HEK293T (cell line): ENCODE results near the gene UQCR10.

Experiments
- CTCF ChIA-PET: fragments of 350-600 bp; formaldehyde crosslinking; extraction: SDS; loops from one replicate; lab custom pipeline; 2021; ENCODE audit warnings: antibody characterized with exemption, inconsistent platforms; lab: Yijun Ruan, JAX
- POLR2A ChIA-PET: fragments of 350-600 bp; formaldehyde crosslinking; extraction: SDS; loops from one replicate; lab custom pipeline; 2020; ENCODE audit warnings: antibody characterized with exemption, inconsistent platforms; lab: Yijun Ruan, JAX
- DNase-seq: peaks from one replicate; pipeline ENCODE4 v3.0.0; 2012; ENCODE audit warnings: mixed read lengths; ENCODE audit errors: extremely low spot score
- ARNT ChIP-seq: fragments of 450-650 bp; IDR thresholded peaks from 2 replicates; pipeline ENCODE4 v1.6.1; 2017; ENCODE audit warnings: mild to moderate bottlenecking
- BHLHE40 ChIP-seq: fragments of 450-650 bp; IDR thresholded peaks from 2 replicates; pipeline ENCODE4 v1.6.1; 2016; ENCODE audit warnings: mild to moderate bottlenecking, moderate library complexity, borderline replicate concordance
- CTBP1 ChIP-seq: fragments of 450-650 bp; IDR thresholded peaks from 2 replicates; pipeline ENCODE4 v1.6.1; 2016; ENCODE audit warnings: borderline replicate concordance
- ELF4 ChIP-seq: fragments of 450-650 bp; IDR thresholded peaks from 2 replicates; pipeline ENCODE4 v1.6.1; 2017; ENCODE audit warnings: antibody characterized with exemption
- FOXA1 ChIP-seq: fragments of 450-650 bp; IDR thresholded peaks from 2 replicates; pipeline ENCODE4 v1.6.1; 2016; ENCODE audit warnings: mild to moderate bottlenecking
- FOXK2 ChIP-seq: fragments of 450-650 bp; IDR thresholded peaks from 2 replicates; pipeline ENCODE4 v1.6.1; 2016; ENCODE audit warnings: mild to moderate bottlenecking
- FOXM1 ChIP-seq: fragments of 450-650 bp; IDR thresholded peaks from 2 replicates; pipeline ENCODE4 v1.6.1; 2017; ENCODE audit warnings: mild to moderate bottlenecking, borderline replicate concordance
- HDGF ChIP-seq: fragments of 450-650 bp; IDR thresholded peaks from 2 replicates; pipeline ENCODE4 v1.6.1; 2017; ENCODE audit warnings: antibody characterized with exemption, borderline replicate concordance
- L3MBTL2 ChIP-seq: fragments of 450-650 bp; conservative IDR thresholded peaks from 2 replicates; pipeline ENCODE4 v1.6.1; 2016; ENCODE audit warnings: mild to moderate bottlenecking
- LEF1 ChIP-seq: fragments of 450-650 bp; IDR thresholded peaks from 2 replicates; pipeline ENCODE4 v1.6.1; 2017; ENCODE audit warnings: mild to moderate bottlenecking, borderline replicate concordance
- NFRKB ChIP-seq: fragments of 450-650 bp; IDR thresholded peaks from 2 replicates; pipeline ENCODE4 v1.6.1; 2016; ENCODE audit warnings: mild to moderate bottlenecking, moderate library complexity
- PKNOX1 ChIP-seq: fragments of 450-650 bp; IDR thresholded peaks from 2 replicates; pipeline ENCODE4 v1.6.1; 2016
- SP1 ChIP-seq: fragments of 450-650 bp; IDR thresholded peaks from 2 replicates; pipeline ENCODE4 v1.6.1; 2017
- SUZ12 ChIP-seq: fragments of 450-650 bp; IDR thresholded peaks from 2 replicates; pipeline ENCODE4 v1.6.1; 2016; ENCODE audit warnings: mild to moderate bottlenecking
- TARDBP ChIP-seq: fragments of 450-650 bp; IDR thresholded peaks from 2 replicates; pipeline ENCODE4 v1.6.1; 2016
- ZNF384 ChIP-seq: fragments of 450-650 bp; IDR thresholded peaks from 2 replicates; pipeline ENCODE4 v1.6.1; 2016

The UQCR10 gene

GRCh38 chr22:29720811-29721323 lies 46.3 kb upstream of the UQCR10 start:
- no peak for DNase-seq

GRCh38 chr22:29722151-29722550 lies 45.0 kb upstream of the UQCR10 start:
- no peak for DNase-seq
- ChIA-PET POLR2A (interaction anchor here (1.3 kb wide), 1 partner anchor 45 kb away, joined by 3 read pairs; the partner anchor contains the start of genes UQCR10 and ZMAT5), CTCF (interaction anchor here (0.6 kb wide), 1 partner anchor 96 kb away, joined by 4 read pairs; no protein-coding TSS in a partner anchor)
- no peak for TF ChIP-seq ELF4
- no peak for TF ChIP-seq BHLHE40
- TF ChIP-seq PKNOX1, result no peak
- TF ChIP-seq NFRKB, result no peak
- no peak for TF ChIP-seq CTBP1
- no peak for TF ChIP-seq LEF1
- TF ChIP-seq FOXA1, result no peak
- TF ChIP-seq ARNT, result no peak
- TF ChIP-seq HDGF, result no peak
- no peak for TF ChIP-seq SUZ12
- TF ChIP-seq TARDBP, result no peak
- no peak for TF ChIP-seq L3MBTL2
- no peak for TF ChIP-seq ZNF384
- TF ChIP-seq FOXK2, result no peak
- no peak for TF ChIP-seq SP1
- TF ChIP-seq FOXM1, result no peak

More at GRCh38 chr22:29720811-29721323, 46.3 kb upstream of the UQCR10 start:
- CTCF ChIA-PET, result no interaction called here
- POLR2A ChIA-PET, result no interaction called here
- TF ChIP-seq FOXK2, result no peak
- no peak for TF ChIP-seq ARNT
- no peak for TF ChIP-seq ELF4
- no peak for TF ChIP-seq FOXM1
- TF ChIP-seq FOXA1, result no peak
- no peak for TF ChIP-seq SP1
- TF ChIP-seq TARDBP, result no peak
- no peak for TF ChIP-seq L3MBTL2
- TF ChIP-seq CTBP1, result no peak
- TF ChIP-seq BHLHE40, result no peak
- no peak for TF ChIP-seq PKNOX1
- TF ChIP-seq HDGF, result no peak
- TF ChIP-seq NFRKB, result no peak
- TF ChIP-seq ZNF384, result no peak
- no peak for TF ChIP-seq LEF1
- no peak for TF ChIP-seq SUZ12

- DNase-seq, result no peak
- TF ChIP-seq ARNT, result no peak
- TF ChIP-seq LEF1, result no peak
- no peak for TF ChIP-seq SUZ12
- TF ChIP-seq CTBP1, result no peak
- TF ChIP-seq FOXM1, result no peak
- no peak for TF ChIP-seq L3MBTL2
- TF ChIP-seq TARDBP, result no peak
- TF ChIP-seq ZNF384, result no peak
- TF ChIP-seq FOXK2, result no peak
- TF ChIP-seq FOXA1, result no peak
- no peak for TF ChIP-seq NFRKB
- TF ChIP-seq ELF4, result no peak
- ChIA-PET CTCF (interaction anchor here (0.6 kb wide), 1 partner anchor 10 kb away, joined by 3 read pairs; no protein-coding TSS in a partner anchor), POLR2A (interaction anchor here (1.3 kb wide), 1 partner anchor 44 kb away, joined by 3 read pairs; the partner anchor contains the start of genes UQCR10 and ZMAT5)
Observed at GRCh38 chr22:29722587-29722986, 44.6 kb upstream of the UQCR10 start.

GRCh38 chr22:29723766-29724165 lies 43.4 kb upstream of the UQCR10 start:
- POLR2A ChIA-PET, result interaction anchor here (1.3 kb wide), 1 partner anchor 43 kb away, joined by 3 read pairs; the partner anchor contains the start of genes UQCR10 and ZMAT5
- no peak for TF ChIP-seq ARNT
- no peak for TF ChIP-seq SUZ12
- no peak for TF ChIP-seq FOXA1
- TF ChIP-seq ELF4, result no peak
- no peak for TF ChIP-seq BHLHE40
- TF ChIP-seq CTBP1, result no peak
- TF ChIP-seq ZNF384, result no peak
- no peak for TF ChIP-seq FOXK2
- no peak for TF ChIP-seq LEF1
- TF ChIP-seq SP1, result no peak
- no peak for TF ChIP-seq L3MBTL2
- TF ChIP-seq PKNOX1, result no peak
- no peak for TF ChIP-seq FOXM1
- no peak for DNase-seq
- CTCF ChIA-PET, result no interaction called here

DNA sequence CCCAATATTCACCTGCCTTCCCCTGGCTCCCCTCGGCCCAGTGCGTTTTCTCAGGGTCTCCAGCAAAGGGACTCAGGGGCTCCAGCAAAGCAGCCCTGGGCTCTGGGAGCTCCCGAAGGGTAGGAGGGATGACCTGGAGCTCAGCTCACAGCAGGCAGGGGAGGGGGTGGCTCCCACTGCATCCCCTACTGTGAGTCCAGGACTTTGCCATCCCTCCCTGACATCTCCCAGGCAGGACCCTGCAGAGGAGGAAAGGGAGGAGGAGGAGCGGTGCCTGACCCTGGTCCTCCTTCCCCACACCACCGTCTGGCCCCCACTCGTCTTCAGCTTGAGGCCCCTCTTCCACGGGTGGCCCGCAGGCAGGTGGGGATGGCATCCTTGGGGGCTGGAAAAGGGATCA lies 42.3 kb upstream of the UQCR10 start:
- CTCF ChIA-PET, result interaction anchor here (0.7 kb wide), 1 partner anchor 35 kb away, joined by 4 read pairs; no protein-coding TSS in a partner anchor

More for the DNA sequence above, 42.3 kb upstream of the UQCR10 start:
- TF ChIP-seq NFRKB (no peak), SUZ12 (no peak), SP1 (no peak), ELF4 (no peak), HDGF (no peak), CTBP1 (no peak), LEF1 (no peak), FOXM1 (no peak), FOXK2 (no peak), BHLHE40 (no peak), ARNT (no peak), TARDBP (no peak), L3MBTL2 (no peak), PKNOX1 (no peak), ZNF384 (no peak)
- POLR2A ChIA-PET, result no interaction called here
- no peak for DNase-seq
